Esophagus muscularis mucosa (tissue), 4 donors: ENCODE measurements around the gene LRRK1. TPM values are rescaled to one million over a fixed set of nuclear protein-coding genes. Genes with fewer than 3 reads are reported as not detected.

ENCODE experiments used
- DNase-seq: peaks from one replicate; pipeline ENCODE4 v3.0.0-alpha.2; 2017; ENCODE audit errors: extremely low spot score
- H3K27ac ChIP-seq, 4 donors: fragments of 200-600 bp; sonication (generic); replicated peaks in 1 of 4; 1 replicate in 3 of 4; 2 replicates in 1 of 4; pipeline ENCODE4 v1.5.1; 2016 to 2019; ENCODE audit warnings: mild to moderate bottlenecking in 1 of 4
- H3K27me3 ChIP-seq, 4 donors: fragments of 200-600 bp; sonication (generic); one replicate each; pipeline versions ENCODE4 v1.5.1 to v1.6.0; 2016 to 2019
- H3K36me3 ChIP-seq, 4 donors: fragments of 200-600 bp; sonication (generic); one replicate each; pipeline ENCODE4 v1.5.1; 2016 to 2019
- H3K4me1 ChIP-seq, 4 donors: fragments of 200-600 bp; sonication (generic); one replicate each; pipeline ENCODE4 v1.5.1; 2016 to 2019
- H3K4me3 ChIP-seq, 4 donors: fragments of 200-600 bp; sonication (generic); 1 replicate in 2 of 4; 2 replicates in 2 of 4; pipeline ENCODE4 v1.5.1; 2016 to 2019; ENCODE audit warnings: mild to moderate bottlenecking in 4 of 4, moderate library complexity in 1 of 4
- H3K9me3 ChIP-seq, 4 donors: fragments of 200-600 bp; sonication (generic); 1 replicate in 3 of 4; 2 replicates in 1 of 4; pipeline ENCODE4 v1.5.1; 2016 to 2019
- EP300 ChIP-seq: sonication (generic); formaldehyde crosslinking; IDR thresholded peaks from one replicate; pipeline ENCODE4 v1.6.1; 2017; ENCODE audit warnings: antibody characterized with exemption
- POLR2A ChIP-seq: fragments of 450-650 bp; IDR thresholded peaks from one replicate; pipeline ENCODE4 v1.6.1; 2017; ENCODE audit warnings: antibody characterized with exemption, moderate library complexity, mild to moderate bottlenecking, low read depth
- POLR2AphosphoS5 ChIP-seq, 2 donors: sonication (generic); formaldehyde crosslinking; IDR thresholded peaks; one replicate each; pipeline ENCODE4 v1.6.1; 2017; ENCODE audit warnings: antibody characterized with exemption in 2 of 2
- WGBS: methylation state at CpG from one replicate; pipeline ENCODE4 v1.1.5; 2018; 5-methylcytosine and 5-hydroxymethylcytosine counted together
- intact Hi-C: fragments of 100-400 bp; cut with DNase I; formaldehyde crosslinking; loops from one replicate; pipeline ENCODE4 v1.15.1; 2023
- total RNA-seq, 4 donors: library from RNA; depleted of rRNA; stranded (reverse); fragments of >200 nt; gene quantifications; one replicate each; pipeline versions ENCODE4 v1.1.0 to v1.2.1, GENCODE V29; 2016
- TF ChIP-seq, protein P1 (sequence below), 3 experiments: fragments of 200-600 bp in 2 of 3; fragments of 450-650 bp in 1 of 3; sonication (generic) in 2 of 3; IDR thresholded peaks; one replicate each; pipeline ENCODE4 v1.5.1; 2017 to 2019; ENCODE audit warnings: antibody characterized with exemption in 3 of 3, mild to moderate bottlenecking in 2 of 3, moderate library complexity in 1 of 3

Gene LRRK1
- total RNA-seq, 4 donors from 2014 or later, result 11.3 to 18.0 (median 15.4) TPM

DNA sequence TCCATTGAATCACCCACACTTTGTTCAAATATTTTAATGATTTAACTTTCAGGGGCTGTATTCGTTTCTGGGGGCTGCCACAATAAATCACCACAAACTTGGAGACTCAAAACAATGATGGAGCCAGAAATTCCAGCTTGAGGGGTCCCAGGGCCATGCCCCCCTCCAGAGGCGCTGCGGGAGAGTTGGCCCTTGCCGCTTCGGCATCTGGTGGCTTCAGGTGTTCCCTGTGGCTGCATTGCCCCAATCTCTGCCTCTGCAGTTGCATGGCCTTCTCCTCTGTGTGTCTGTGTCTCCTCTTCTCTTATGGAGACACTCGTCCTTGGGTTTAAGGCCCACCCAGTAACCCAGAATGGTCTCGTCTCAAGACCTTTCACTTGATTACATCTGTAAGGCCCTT lies 187.9 kb downstream of the LRRK1 start:
- 82% methylated on average over 7 of the region's 7 CpGs for WGBS
- H3K4me1 ChIP-seq, result peaks cover 0 to 6% (median 0%) of the 10 kb centered on the region in 4 donors
- intact Hi-C loops, result no loop called here

GRCh38 chr15:101107625-101108460 lies 188.7 kb downstream of the LRRK1 start:
- no peak overlapping the region for H3K27ac ChIP-seq
- H3K27me3 ChIP-seq, result no peaks in the 10 kb centered on the region
- H3K4me3 ChIP-seq, result no peak overlapping the region
- H3K4me1 ChIP-seq, result peaks cover 0 to 6% (median 0%) of the 10 kb centered on the region in 4 donors
- 78% methylated on average over 5 of the region's 6 CpGs for WGBS
- H3K9me3 ChIP-seq, result no peaks in the 10 kb centered on the region
- intact Hi-C loops, result no loop called here
- DNase-seq, result no peak
- TF ChIP-seq POLR2AphosphoS5 (IDR thresholded peaks at IDR 0.05), result no peak
- no peak for TF ChIP-seq EP300
- TF ChIP-seq POLR2A, result no peak
- TF ChIP-seq, protein P1, sequence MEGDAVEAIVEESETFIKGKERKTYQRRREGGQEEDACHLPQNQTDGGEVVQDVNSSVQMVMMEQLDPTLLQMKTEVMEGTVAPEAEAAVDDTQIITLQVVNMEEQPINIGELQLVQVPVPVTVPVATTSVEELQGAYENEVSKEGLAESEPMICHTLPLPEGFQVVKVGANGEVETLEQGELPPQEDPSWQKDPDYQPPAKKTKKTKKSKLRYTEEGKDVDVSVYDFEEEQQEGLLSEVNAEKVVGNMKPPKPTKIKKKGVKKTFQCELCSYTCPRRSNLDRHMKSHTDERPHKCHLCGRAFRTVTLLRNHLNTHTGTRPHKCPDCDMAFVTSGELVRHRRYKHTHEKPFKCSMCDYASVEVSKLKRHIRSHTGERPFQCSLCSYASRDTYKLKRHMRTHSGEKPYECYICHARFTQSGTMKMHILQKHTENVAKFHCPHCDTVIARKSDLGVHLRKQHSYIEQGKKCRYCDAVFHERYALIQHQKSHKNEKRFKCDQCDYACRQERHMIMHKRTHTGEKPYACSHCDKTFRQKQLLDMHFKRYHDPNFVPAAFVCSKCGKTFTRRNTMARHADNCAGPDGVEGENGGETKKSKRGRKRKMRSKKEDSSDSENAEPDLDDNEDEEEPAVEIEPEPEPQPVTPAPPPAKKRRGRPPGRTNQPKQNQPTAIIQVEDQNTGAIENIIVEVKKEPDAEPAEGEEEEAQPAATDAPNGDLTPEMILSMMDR (IDR thresholded peaks at IDR 0.05), result no peak
- H3K36me3 ChIP-seq, result no peaks in the 10 kb centered on the region

More for the DNA sequence above, 187.9 kb downstream of the LRRK1 start:
- TF ChIP-seq, protein P1 (IDR thresholded peaks at IDR 0.05), result no peak
- TF ChIP-seq POLR2A (no peak), POLR2AphosphoS5 (IDR thresholded peaks at IDR 0.05) (no peak), EP300 (no peak)
- Histone ChIP-seq H3K9me3 (no peaks in the 10 kb centered on the region), H3K27me3 (no peaks in the 10 kb centered on the region), H3K36me3 (no peaks in the 10 kb centered on the region), H3K4me3 (no peak overlapping the region), H3K27ac (no peak overlapping the region)
- no peak for DNase-seq

GRCh38 chr15:101108461-101108775 lies 189.3 kb downstream of the LRRK1 start:
- Histone ChIP-seq H3K27me3 (no peaks in the 10 kb centered on the region), H3K9me3 (no peaks in the 10 kb centered on the region), H3K4me1 (peaks cover 0 to 6% (median 0%) of the 10 kb centered on the region in 4 donors), H3K4me3 (no peak overlapping the region), H3K36me3 (no peaks in the 10 kb centered on the region), H3K27ac (no peak overlapping the region)
- TF ChIP-seq EP300 (no peak), POLR2AphosphoS5 (IDR thresholded peaks at IDR 0.05) (no peak), POLR2A (no peak)
- TF ChIP-seq, protein P1 (IDR thresholded peaks at IDR 0.05), result no peak
- no peak for DNase-seq
- intact Hi-C loops, result no loop called here
- WGBS, result 92% methylated on average over 9 of the region's 10 CpGs

- DNase-seq, result no peak
- 97% methylated on average over 7 of the region's 7 CpGs for WGBS
- intact Hi-C loops, result no loop called here
- Histone ChIP-seq H3K27me3 (no peaks in the 10 kb centered on the region), H3K4me3 (no peak overlapping the region), H3K4me1 (peaks cover 0 to 6% (median 0%) of the 10 kb centered on the region in 4 donors), H3K27ac (no peak overlapping the region), H3K9me3 (no peaks in the 10 kb centered on the region), H3K36me3 (no peaks in the 10 kb centered on the region)
- no peak for TF ChIP-seq POLR2A
- no peak for TF ChIP-seq EP300
- TF ChIP-seq, protein P1 (IDR thresholded peaks at IDR 0.05), result no peak
- no peak for TF ChIP-seq POLR2AphosphoS5 (IDR thresholded peaks at IDR 0.05)
Measured at GRCh38 chr15:101108791-101109190, 189.6 kb downstream of the LRRK1 start.
